H9 (cell line): Measurements from ENCODE around the gene MBNL1. TPM values are rescaled to one million over a fixed set of nuclear protein-coding genes. Genes with fewer than 3 reads are reported as not detected.

Experiments
- DNase-seq: peaks from one replicate; pipeline ENCODE4 v3.0.0-alpha.2; 2017
- H2AFZ ChIP-seq: one replicate; pipeline ENCODE4 v1.6.1; 2013; ENCODE audit warnings: mild to moderate bottlenecking, low read length, control low read depth, moderate library complexity
- H2AK5ac ChIP-seq: 2 replicates; pipeline ENCODE4 v1.6.1; 2013; ENCODE audit warnings: low read length, control low read depth, mixed read lengths; ENCODE audit not compliant: insufficient read length
- H2BK120ac ChIP-seq: one replicate; pipeline ENCODE4 v1.6.1; 2013; ENCODE audit warnings: low read depth, mild to moderate bottlenecking, low read length, control low read depth, inconsistent platforms; ENCODE audit not compliant: poor library complexity, severe bottlenecking
- H2BK12ac ChIP-seq: 2 replicates; pipeline ENCODE4 v1.6.1; 2013; ENCODE audit warnings: low read length, control low read depth, mixed read lengths, low read depth; ENCODE audit not compliant: insufficient read length
- H2BK15ac ChIP-seq: 2 replicates; pipeline ENCODE4 v1.6.1; 2013; ENCODE audit warnings: low read depth, low read length, control low read depth
- H2BK20ac ChIP-seq: one replicate; pipeline ENCODE4 v1.6.1; 2013; ENCODE audit warnings: low read depth, mild to moderate bottlenecking, low read length, control low read depth, inconsistent platforms; ENCODE audit not compliant: poor library complexity, severe bottlenecking
- H2BK5ac ChIP-seq: 2 replicates; pipeline ENCODE4 v1.6.1; 2013; ENCODE audit warnings: low read length, control low read depth, mixed read lengths; ENCODE audit not compliant: insufficient read length
- H3K14ac ChIP-seq: 2 replicates; pipeline ENCODE4 v1.6.1; 2013; ENCODE audit warnings: low read length, control low read depth; ENCODE audit not compliant: insufficient read depth
- H3K18ac ChIP-seq: 2 replicates; pipeline ENCODE4 v1.6.1; 2013; ENCODE audit warnings: low read depth, mild to moderate bottlenecking, mixed read lengths, low read length, control low read depth; ENCODE audit not compliant: insufficient read length
- H3K23ac ChIP-seq: 2 replicates; pipeline ENCODE4 v1.6.1; 2013; ENCODE audit warnings: low read length, control low read depth, mixed read lengths, low read depth; ENCODE audit not compliant: insufficient read length
- H3K23me2 ChIP-seq: 2 replicates; pipeline ENCODE4 v1.6.1; 2013; ENCODE audit warnings: low read depth, mild to moderate bottlenecking, mixed read lengths, low read length, control low read depth; ENCODE audit not compliant: insufficient read length, poor library complexity, severe bottlenecking
- H3K27ac ChIP-seq: 2 replicates; pipeline ENCODE4 v1.5.1; 2013; ENCODE audit warnings: low read length, control low read depth, mixed read lengths, low read depth; ENCODE audit not compliant: insufficient read length
- H3K27me3 ChIP-seq: 2 replicates; pipeline ENCODE4 v1.6.1; 2013; ENCODE audit warnings: low read length, control low read depth, inconsistent platforms; ENCODE audit not compliant: insufficient read depth
- H3K4ac ChIP-seq: 2 replicates; pipeline ENCODE4 v1.6.1; 2013; ENCODE audit warnings: low read depth, mild to moderate bottlenecking, control low read depth, inconsistent platforms, low read length, moderate library complexity
- H3K4me1 ChIP-seq: 2 replicates; pipeline ENCODE4 v1.6.1; 2013; ENCODE audit warnings: low read length, control low read depth, inconsistent platforms; ENCODE audit not compliant: insufficient read depth
- H3K4me2 ChIP-seq: 2 replicates; pipeline ENCODE4 v1.6.1; 2013; ENCODE audit warnings: low read length, control low read depth, mixed read lengths; ENCODE audit not compliant: insufficient read length, insufficient read depth
- H3K56ac ChIP-seq: 2 replicates; pipeline ENCODE4 v1.6.1; 2013; ENCODE audit warnings: low read depth, mild to moderate bottlenecking, mixed read lengths, low read length, control low read depth; ENCODE audit not compliant: insufficient read length
- H3K79me1 ChIP-seq: 2 replicates; pipeline ENCODE4 v1.6.1; 2013; ENCODE audit warnings: low read depth, mild to moderate bottlenecking, moderate library complexity, low read length, control low read depth, inconsistent platforms; ENCODE audit not compliant: insufficient read depth, poor library complexity, severe bottlenecking
- H3K79me2 ChIP-seq: 2 replicates; pipeline ENCODE4 v1.6.1; 2013; ENCODE audit warnings: low read length, control low read depth, inconsistent platforms; ENCODE audit not compliant: insufficient read depth
- H3K9ac ChIP-seq: 2 replicates; pipeline ENCODE4 v1.6.1; 2013; ENCODE audit warnings: low read length, control low read depth, mixed read lengths; ENCODE audit not compliant: insufficient read length; ENCODE audit errors: extremely low read depth
- H3K9me3 ChIP-seq: one replicate; pipeline ENCODE4 v1.6.1; 2013; ENCODE audit warnings: low read depth, low read length, inconsistent platforms; ENCODE audit not compliant: control insufficient read depth
- H3T11ph ChIP-seq: one replicate; pipeline ENCODE4 v1.6.1; 2013; ENCODE audit warnings: mild to moderate bottlenecking, low read length, control low read depth, inconsistent platforms
- H4K20me1 ChIP-seq: one replicate; pipeline ENCODE4 v1.6.1; 2013; ENCODE audit not compliant: control insufficient read depth, insufficient read length, insufficient read depth
- H4K5ac ChIP-seq: 2 replicates; pipeline ENCODE4 v1.6.1; 2013; ENCODE audit warnings: low read depth, mild to moderate bottlenecking, mixed read lengths, low read length, control low read depth; ENCODE audit not compliant: insufficient read length
- H4K8ac ChIP-seq: replicated peaks from 2 replicates; pipeline ENCODE4 v1.6.1; 2013; ENCODE audit warnings: low read length, control low read depth, mixed read lengths, low read depth; ENCODE audit not compliant: insufficient read length
- H4K91ac ChIP-seq: 2 replicates; pipeline ENCODE4 v1.6.1; 2013; ENCODE audit warnings: low read depth, mild to moderate bottlenecking, moderate library complexity, mixed read lengths, low read length, control low read depth; ENCODE audit not compliant: insufficient read length
- H3K27ac Mint-ChIP-seq, 3 experiments: 2 replicates in 2 of 3; 3 replicates in 1 of 3; pipeline ENCODE4 v1.8.0; 2020 to 2021; ENCODE audit warnings: mixed read lengths in 3 of 3, mild to moderate bottlenecking in 1 of 3, moderate library complexity in 1 of 3
- H3K27me3 Mint-ChIP-seq: 2 replicates; pipeline ENCODE4 v1.8.0; 2021; ENCODE audit warnings: low read depth, mild to moderate bottlenecking, moderate library complexity, mixed read lengths
- H3K36me3 Mint-ChIP-seq, 3 experiments: 2 replicates in 2 of 3; 3 replicates in 1 of 3; pipeline ENCODE4 v1.8.0; 2020 to 2021; ENCODE audit warnings: low read depth in 3 of 3, mixed read lengths in 3 of 3; ENCODE audit not compliant: insufficient read depth in 1 of 3
- H3K4me1 Mint-ChIP-seq, 2 experiments: 2 replicates each; pipeline ENCODE4 v1.8.0; 2020; ENCODE audit warnings: mixed read lengths in 2 of 2
- H3K4me3 Mint-ChIP-seq, 2 experiments: 2 replicates in 1 of 2; 3 replicates in 1 of 2; pipeline ENCODE4 v1.8.0; 2020 to 2021; ENCODE audit warnings: mild to moderate bottlenecking in 2 of 2, mixed read lengths in 2 of 2, moderate library complexity in 1 of 2
- H3K9me3 Mint-ChIP-seq, 2 experiments: 2 replicates in 1 of 2; 3 replicates in 1 of 2; pipeline ENCODE4 v1.8.0; 2020; ENCODE audit warnings: mild to moderate bottlenecking in 2 of 2, mixed read lengths in 2 of 2, moderate library complexity in 1 of 2
- CTCF ChIP-seq: fragments of 200-600 bp; sonication (generic); conservative IDR thresholded peaks from 3 replicates; pipeline ENCODE4 v1.8.0; 2021; ENCODE audit warnings: antibody characterized with exemption, mild to moderate bottlenecking
- WGBS: extraction: QIAGEN DNeasy Blood & Tissue Kit; methylation state at CpG from one replicate; pipeline ENCODE4 v1.1.7; 2013; ENCODE audit warnings: missing lambda C conversion rate, low lambda C conversion rate, mixed read lengths; ENCODE audit not compliant: insufficient read length; ENCODE audit errors: extremely low coverage; 5-methylcytosine and 5-hydroxymethylcytosine counted together
- total RNA-seq: library from RNA; stranded (reverse); gene quantifications from 2 replicates; pipeline ENCODE4 v1.2.1, GENCODE V29; 2021

Gene MBNL1
- total RNA-seq, 1 experiment from 2014 or later, result 14.9 TPM

- no peak overlapping the region for H2BK5ac ChIP-seq
- peaks cover under 1 to 4% (median 1%) of the 10 kb centered on the region in 3 experiments; a peak in 6 of 7 replicates for H3K36me3 Mint-ChIP-seq
- no peak overlapping the region for H3K4me3 Mint-ChIP-seq
- H3K9me3 ChIP-seq, result no peaks in the 10 kb centered on the region
- no peak overlapping the region for H3K18ac ChIP-seq
- no peaks in the 10 kb centered on the region for H3K27me3 ChIP-seq
- H3K27ac Mint-ChIP-seq, result no peak overlapping the region
- no peaks in the 10 kb centered on the region for H3K23me2 ChIP-seq
- no peak overlapping the region for H2BK12ac ChIP-seq
- H4K5ac ChIP-seq, result no peak overlapping the region
- H3K14ac ChIP-seq, result no peak overlapping the region
- peaks cover under 1 to 4% of the 10 kb centered on the region in 2 experiments; a peak in 2 of 5 replicates for H3K9me3 Mint-ChIP-seq
- H2BK15ac ChIP-seq, result no peak overlapping the region
- no peaks in the 10 kb centered on the region for H3K4me1 ChIP-seq
- H2BK20ac ChIP-seq, result no peak overlapping the region
- H3K4ac ChIP-seq, result no peak overlapping the region
- H4K8ac ChIP-seq, result no peak overlapping the region
- no peak overlapping the region for H4K91ac ChIP-seq
- H3K27me3 Mint-ChIP-seq, result no peaks in the 10 kb centered on the region
- no peak overlapping the region for H3K56ac ChIP-seq
- H3K79me1 ChIP-seq, result no peaks in the 10 kb centered on the region
- no peak overlapping the region for H3T11ph ChIP-seq
- no peak overlapping the region for H2AK5ac ChIP-seq
- DNase-seq, result no peak
- peaks cover 5% of the 10 kb centered on the region; the same call in 1 of the 2 replicates for H3K79me2 ChIP-seq
- H3K23ac ChIP-seq, result no peak overlapping the region
- no CpG with 5 or more reads among the region's 5 CpGs for WGBS
- no peak overlapping the region for H3K27ac ChIP-seq
- peaks cover 19 to 23% of the 10 kb centered on the region in 2 experiments for H3K4me1 Mint-ChIP-seq
- no peak overlapping the region for H2AFZ ChIP-seq
- no peak overlapping the region for H2BK120ac ChIP-seq
- TF ChIP-seq CTCF, result no peak
- no peak overlapping the region for H3K4me2 ChIP-seq
- no peak overlapping the region for H3K9ac ChIP-seq
- H4K20me1 ChIP-seq, result no peaks in the 10 kb centered on the region
Measured at GRCh38 chr3:152362086-152362485, 93.4 kb downstream of the MBNL1 start.
